Measurements from ENCODE around the gene SEPTIN11. TPM values are rescaled to one million over a fixed set of nuclear protein-coding genes. Genes with fewer than 3 reads are reported as not detected.

The SEPTIN11 gene
- total RNA-seq, 1 donor from 2014 or later: 80.4 TPM

- DNase-seq (ENCODE audit: low spot score, unreplicated experiment): no peak
- H3K9me3 Mint-ChIP-seq (ENCODE audit: low read depth): no peaks in the 10 kb centered on the region
- H3K4me3 Mint-ChIP-seq (ENCODE audit: low read depth): no peak overlapping the region
- H3K36me3 Mint-ChIP-seq (ENCODE audit: insufficient read depth): no peaks in the 10 kb centered on the region
- no peaks in the 10 kb centered on the region for H3K27me3 Mint-ChIP-seq
- no peak overlapping the region for H3K27ac Mint-ChIP-seq
- H3K4me1 Mint-ChIP-seq (ENCODE audit: low read depth): no peaks in the 10 kb centered on the region
- no peak for TF ChIP-seq CTCF (IDR thresholded peaks at IDR 0.05; ENCODE audit: unreplicated experiment)
These were observed 17.8 kb upstream of the SEPTIN11 start for GRCh38 chr4:76931576-76932276.

- TF ChIP-seq CTCF (IDR thresholded peaks at IDR 0.05; ENCODE audit: unreplicated experiment): no peak
- no peaks in the 10 kb centered on the region for H3K27me3 Mint-ChIP-seq
- H3K9me3 Mint-ChIP-seq (ENCODE audit: low read depth): no peaks in the 10 kb centered on the region
- H3K4me3 Mint-ChIP-seq (ENCODE audit: low read depth): no peak overlapping the region
- no peak for DNase-seq (ENCODE audit: low spot score, unreplicated experiment)
- peaks cover 3% of the 10 kb centered on the region for H3K36me3 Mint-ChIP-seq (ENCODE audit: insufficient read depth)
- no peak overlapping the region for H3K27ac Mint-ChIP-seq
- H3K4me1 Mint-ChIP-seq (ENCODE audit: low read depth): no peaks in the 10 kb centered on the region
These were observed 10.4 kb upstream of the SEPTIN11 start for GRCh38 chr4:76939184-76939583.

DNA sequence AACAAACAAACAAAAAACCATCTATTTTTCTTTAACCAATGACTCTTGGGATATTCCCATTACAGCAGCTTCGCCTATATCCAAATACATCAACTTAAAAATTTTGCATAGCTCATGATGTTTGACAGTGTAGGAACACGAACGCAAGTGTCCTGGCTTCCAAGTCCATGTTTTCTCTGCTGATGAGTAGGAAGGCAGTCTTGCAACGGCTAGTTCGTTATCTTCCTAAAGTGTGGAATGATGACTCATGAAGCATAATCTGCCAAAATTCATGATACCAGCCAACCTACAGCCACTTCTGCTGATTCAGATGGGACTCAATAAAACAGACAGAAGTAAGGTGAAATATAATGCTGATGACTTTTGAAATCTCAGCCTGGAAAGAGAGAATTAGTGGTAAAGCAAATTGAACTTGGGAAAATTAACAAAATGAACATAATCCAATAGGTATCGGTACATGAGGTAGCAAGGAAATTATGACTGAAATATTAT, 6.4 kb upstream of the SEPTIN11 start:
- no peak overlapping the region for H3K4me3 Mint-ChIP-seq (ENCODE audit: low read depth)
- no peaks in the 10 kb centered on the region for H3K9me3 Mint-ChIP-seq (ENCODE audit: low read depth)
- TF ChIP-seq CTCF (IDR thresholded peaks at IDR 0.05; ENCODE audit: unreplicated experiment): no peak
- peaks cover 3% of the 10 kb centered on the region for H3K36me3 Mint-ChIP-seq (ENCODE audit: insufficient read depth)
- H3K4me1 Mint-ChIP-seq (ENCODE audit: low read depth): peaks cover 3% of the 10 kb centered on the region
- H3K27ac Mint-ChIP-seq: no peak overlapping the region
- H3K27me3 Mint-ChIP-seq: no peaks in the 10 kb centered on the region
- no peak for DNase-seq (ENCODE audit: low spot score, unreplicated experiment)

- no peak overlapping the region for H3K27ac Mint-ChIP-seq
- H3K36me3 Mint-ChIP-seq (ENCODE audit: insufficient read depth): peaks cover 3% of the 10 kb centered on the region
- H3K4me3 Mint-ChIP-seq (ENCODE audit: low read depth): no peak overlapping the region
- DNase-seq (ENCODE audit: low spot score, unreplicated experiment): no peak
- no peaks in the 10 kb centered on the region for H3K9me3 Mint-ChIP-seq (ENCODE audit: low read depth)
- no peaks in the 10 kb centered on the region for H3K27me3 Mint-ChIP-seq
- H3K4me1 Mint-ChIP-seq (ENCODE audit: low read depth): peaks cover 8% of the 10 kb centered on the region
- no peak for TF ChIP-seq CTCF (IDR thresholded peaks at IDR 0.05; ENCODE audit: unreplicated experiment)
These were observed 5.8 kb upstream of the SEPTIN11 start for GRCh38 chr4:76943790-76944189.

DNA sequence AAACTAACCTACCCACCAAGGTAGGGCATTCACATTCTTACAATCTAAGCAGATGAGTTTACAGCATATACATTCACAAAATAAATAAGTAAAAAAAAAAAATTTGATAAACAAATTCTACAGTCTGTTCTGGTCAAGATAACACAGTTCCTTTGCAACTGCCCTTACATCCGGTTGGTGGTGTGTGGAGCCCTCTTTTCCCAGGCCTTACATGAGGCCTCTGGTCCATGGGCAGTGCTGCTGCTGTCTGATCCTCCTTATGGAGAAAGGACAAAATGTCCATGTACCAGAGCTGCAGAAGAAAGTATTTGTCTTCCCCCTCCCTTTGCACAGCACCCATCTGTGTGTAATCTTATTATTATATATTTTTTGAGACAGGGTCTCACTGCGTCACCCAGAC, 2.2 kb upstream of the SEPTIN11 start:
- Mint-ChIP-seq H3K27me3 (no peaks in the 10 kb centered on the region), H3K27ac (no peak overlapping the region), H3K4me3 (ENCODE audit: low read depth) (no peak overlapping the region), H3K4me1 (ENCODE audit: low read depth) (peaks cover 18% of the 10 kb centered on the region), H3K9me3 (ENCODE audit: low read depth) (no peaks in the 10 kb centered on the region), H3K36me3 (ENCODE audit: insufficient read depth) (peaks cover 2% of the 10 kb centered on the region)
- no peak for TF ChIP-seq CTCF (IDR thresholded peaks at IDR 0.05; ENCODE audit: unreplicated experiment)
- DNase-seq (ENCODE audit: low spot score, unreplicated experiment): no peak

Measured in progenitor cell of endocrine pancreas (in vitro differentiated cells).